ENCODE data around the gene PHLDB3. TPM values are rescaled to one million over a fixed set of nuclear protein-coding genes. Genes with fewer than 3 reads are reported as not detected.
A peak's percentile ranks its signal among the peaks of the same experiment; 100 is the strongest.

The PHLDB3 gene
- total RNA-seq, 2 experiments from 2014 or later, result 12.9 to 14.9 TPM

- intact Hi-C loops (cut with micrococcal nuclease), result no loop called here
- Mint-ChIP-seq H3K27ac (no peak overlapping the region), H3K36me3 (ENCODE audit: low read depth) (peaks cover 55% of the 10 kb centered on the region), H3K9me3 (peaks cover 11% of the 10 kb centered on the region), H3K4me1 (ENCODE audit: low read depth) (no peaks in the 10 kb centered on the region), H3K4me3 (no peak overlapping the region), H3K27me3 (ENCODE audit: low read depth) (no peaks in the 10 kb centered on the region)
- CTCF ChIA-PET, result interaction anchor here (2.2 kb wide), 1 partner anchor 13 kb away, joined by 8 read pairs; no protein-coding TSS in a partner anchor
- no peak for DNase-seq
Measured at GRCh38 chr19:43541920-43542650, 37.5 kb upstream of the PHLDB3 start.

GRCh38 chr19:43540381-43540780, 35.8 kb upstream of the PHLDB3 start:
- DNase-seq, result no peak
- H3K9me3 Mint-ChIP-seq, result peaks cover 11% of the 10 kb centered on the region
- intact Hi-C loops (cut with micrococcal nuclease), result no loop called here
- no peak overlapping the region for H3K27ac Mint-ChIP-seq
- H3K4me3 Mint-ChIP-seq, result no peak overlapping the region
- H3K4me1 Mint-ChIP-seq (ENCODE audit: low read depth), result peaks cover under 1% of the 10 kb centered on the region
- CTCF ChIA-PET, result interaction anchor here (1.6 kb wide), 1 partner anchor 15 kb away, joined by 3 read pairs; no protein-coding TSS in a partner anchor
- H3K27me3 Mint-ChIP-seq (ENCODE audit: low read depth), result no peaks in the 10 kb centered on the region
- H3K36me3 Mint-ChIP-seq (ENCODE audit: low read depth), result peaks cover 55% of the 10 kb centered on the region

DNA sequence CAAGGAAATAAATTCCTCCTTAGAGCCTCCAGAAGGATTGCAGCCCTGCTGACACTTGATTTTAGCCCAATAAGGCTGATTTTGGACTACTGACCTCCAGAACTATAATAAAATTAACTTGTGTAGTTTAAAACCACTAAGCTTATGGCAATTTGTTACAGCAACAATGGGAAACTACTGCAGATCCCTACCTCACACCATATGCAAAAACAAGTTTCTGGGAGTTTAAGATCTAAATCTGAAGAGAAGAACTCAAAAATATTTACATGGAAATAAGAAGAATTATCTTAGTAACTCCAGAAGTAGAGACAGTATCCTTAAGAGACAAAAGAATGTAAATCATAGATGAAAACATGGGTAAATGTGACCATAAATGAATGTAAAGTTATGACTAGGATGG, 34.4 kb upstream of the PHLDB3 start:
- intact Hi-C loops (cut with micrococcal nuclease), result no loop called here
- CTCF ChIA-PET, result interaction anchor here (1.6 kb wide), 1 partner anchor 16 kb away, joined by 3 read pairs; no protein-coding TSS in a partner anchor

GRCh38 chr19:43534816-43535761, 30.5 kb upstream of the PHLDB3 start:
- intact Hi-C loops (cut with micrococcal nuclease), result loop anchor here (1.0 kb wide), 1 partner anchor 219 kb away; the partner anchor contains the start of gene SMG9
- peak; percentile 28 for DNase-seq
- no peak overlapping the region for H3K4me3 Mint-ChIP-seq

More for the DNA sequence above, 34.4 kb upstream of the PHLDB3 start:
- Mint-ChIP-seq H3K9me3 (peaks cover 11% of the 10 kb centered on the region), H3K4me1 (ENCODE audit: low read depth) (peaks cover 6% of the 10 kb centered on the region), H3K36me3 (ENCODE audit: low read depth) (peaks cover 50% of the 10 kb centered on the region), H3K27me3 (ENCODE audit: low read depth) (no peaks in the 10 kb centered on the region), H3K27ac (peak overlapping the region; percentile 0), H3K4me3 (no peak overlapping the region)
- DNase-seq, result no peak

DNA sequence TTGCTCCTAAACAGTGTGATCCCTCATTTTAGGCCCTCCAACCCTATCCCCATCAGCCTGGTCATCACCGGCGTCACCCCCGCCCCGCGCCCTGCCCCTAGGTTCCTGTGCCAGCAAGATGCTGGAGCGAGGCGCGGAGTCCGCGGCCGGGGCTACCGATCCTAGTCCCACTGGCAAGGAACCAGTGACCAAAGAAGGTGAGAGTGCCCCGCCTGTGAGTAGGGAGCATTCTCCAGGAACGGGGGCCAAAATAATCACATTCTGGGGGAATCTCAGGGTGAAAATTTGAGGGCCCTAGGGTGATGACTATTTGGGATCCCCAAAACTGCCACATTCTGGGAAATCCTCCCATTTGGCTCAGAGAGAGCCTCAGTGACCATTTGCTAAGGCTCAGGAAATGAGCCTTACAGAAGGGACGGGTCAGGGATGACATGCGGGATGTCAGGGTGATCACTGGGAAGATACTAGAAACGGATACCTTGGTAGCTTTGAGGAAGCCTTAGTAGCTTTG, 29.8 kb upstream of the PHLDB3 start:
- Mint-ChIP-seq H3K36me3 (ENCODE audit: low read depth) (peaks cover 20% of the 10 kb centered on the region), H3K9me3 (peaks cover 10% of the 10 kb centered on the region), H3K27ac (peak overlapping the region; percentile 87), H3K4me1 (ENCODE audit: low read depth) (peaks cover 15% of the 10 kb centered on the region), H3K4me3 (peak overlapping the region; percentile 80), H3K27me3 (ENCODE audit: low read depth) (no peaks in the 10 kb centered on the region)
- CTCF ChIA-PET, result interaction anchor here (0.6 to 4.0 kb wide), 6 partner anchors 9 to 232 kb away, joined by 3 to 28 read pairs (median 10); partner anchors contain the start of genes IRGQ and ZNF576
- intact Hi-C loops (cut with micrococcal nuclease), result loop anchor here (1.0 kb wide), 1 partner anchor 220 kb away; the partner anchor contains the start of gene SMG9
- DNase-seq, result no peak

More at GRCh38 chr19:43534816-43535761, 30.5 kb upstream of the PHLDB3 start:
- Mint-ChIP-seq H3K27me3 (ENCODE audit: low read depth) (no peaks in the 10 kb centered on the region), H3K4me1 (ENCODE audit: low read depth) (peaks cover 15% of the 10 kb centered on the region), H3K36me3 (ENCODE audit: low read depth) (peaks cover 26% of the 10 kb centered on the region), H3K9me3 (peaks cover 11% of the 10 kb centered on the region), H3K27ac (peak overlapping the region; percentile 74)
- CTCF ChIA-PET, result interaction anchor here (0.5 to 4.0 kb wide), 6 partner anchors 10 to 130 kb away, joined by 3 to 28 read pairs (median 4); partner anchors contain the start of genes IRGQ and ZNF576

GRCh38 chr19:43533546-43534304, 29.2 kb upstream of the PHLDB3 start:
- Mint-ChIP-seq H3K36me3 (ENCODE audit: low read depth) (peaks cover 15% of the 10 kb centered on the region), H3K9me3 (peaks cover 5% of the 10 kb centered on the region), H3K4me1 (ENCODE audit: low read depth) (peaks cover 15% of the 10 kb centered on the region), H3K4me3 (peak overlapping the region; percentile 80), H3K27me3 (ENCODE audit: low read depth) (no peaks in the 10 kb centered on the region), H3K27ac (peak overlapping the region; percentile 87)
- intact Hi-C loops (cut with micrococcal nuclease), result loop anchor here (1.0 to 2.0 kb wide), 9 partner anchors 8 to 231 kb away; partner anchors contain the start of genes IRGQ, PHLDB3, PINLYP and SMG9
- CTCF ChIA-PET, result interaction anchor here (0.6 to 3.2 kb wide), 4 partner anchors 14 to 233 kb away, joined by 3 to 14 read pairs (median 4); no protein-coding TSS in a partner anchor
- peak; percentile 100 for DNase-seq

DNA sequence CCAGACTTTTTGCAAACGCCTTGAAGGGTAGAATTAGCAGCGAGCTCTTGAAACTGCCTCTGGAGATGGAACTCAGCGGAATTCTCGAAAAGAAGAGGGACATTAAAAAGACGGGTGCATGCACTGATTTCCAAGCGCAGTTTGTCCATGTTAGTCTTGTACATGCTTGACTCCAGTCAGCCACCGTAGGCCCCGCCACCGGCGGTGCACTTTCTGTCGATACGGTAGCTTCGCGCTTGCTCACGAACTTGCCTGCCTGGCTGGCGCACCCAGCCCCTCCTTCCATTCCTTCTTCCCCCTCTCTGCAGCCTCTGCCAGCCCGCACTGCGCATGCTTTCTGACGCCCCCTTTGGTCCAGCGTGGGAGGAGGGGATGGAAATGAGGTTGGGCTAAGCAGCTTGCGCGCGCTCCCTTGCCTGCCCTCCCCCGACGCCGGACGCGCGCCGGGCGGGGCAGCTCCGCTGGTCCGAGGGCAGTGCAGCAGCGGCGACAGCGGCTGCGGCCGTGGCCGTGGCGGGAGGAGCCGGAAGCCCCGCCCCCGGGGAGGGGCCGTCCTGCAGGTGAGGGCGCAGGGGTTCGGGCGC, 28.5 kb upstream of the PHLDB3 start, which contains the start of gene ZNF575:
TSS of gene ZNF575 (plus strand) at position 227 of the 584 bp plus-strand sequence. CDS start 1,235 bp downstream, outside the sequence.
- CTCF ChIA-PET, result interaction anchor here (0.9 to 3.2 kb wide), 4 partner anchors 13 to 100 kb away, joined by 3 to 14 read pairs (median 4); no protein-coding TSS in a partner anchor
- DNase-seq, result peak; percentile 92
- intact Hi-C loops (cut with micrococcal nuclease), result loop anchor here (1.0 to 2.0 kb wide), 8 partner anchors 8 to 232 kb away; partner anchors contain the start of genes IRGQ, PHLDB3, PINLYP and XRCC1
- no peaks in the 10 kb centered on the region for H3K27me3 Mint-ChIP-seq (ENCODE audit: low read depth)
- peaks cover 9% of the 10 kb centered on the region for H3K36me3 Mint-ChIP-seq (ENCODE audit: low read depth)
- H3K9me3 Mint-ChIP-seq, result no peaks in the 10 kb centered on the region
- H3K4me1 Mint-ChIP-seq (ENCODE audit: low read depth), result peaks cover 19% of the 10 kb centered on the region
- peak within 1 kb of the TSS; percentile 80 for H3K4me3 Mint-ChIP-seq
- peak within 1 kb of the TSS; percentile 88 for H3K27ac Mint-ChIP-seq

- H3K27ac Mint-ChIP-seq, result peak overlapping the region; percentile 88
- peaks cover 8% of the 10 kb centered on the region for H3K36me3 Mint-ChIP-seq (ENCODE audit: low read depth)
- H3K9me3 Mint-ChIP-seq, result no peaks in the 10 kb centered on the region
- intact Hi-C loops (cut with micrococcal nuclease), result loop anchor here (2.0 kb wide), 1 partner anchor 232 kb away; no protein-coding TSS in a partner anchor
- no peak for DNase-seq
- H3K27me3 Mint-ChIP-seq (ENCODE audit: low read depth), result no peaks in the 10 kb centered on the region
- peak overlapping the region; percentile 80 for H3K4me3 Mint-ChIP-seq
- CTCF ChIA-PET, result interaction anchor here (1.4 to 3.2 kb wide), 4 partner anchors 12 to 62 kb away, joined by 3 to 14 read pairs (median 3); no protein-coding TSS in a partner anchor
- peaks cover 23% of the 10 kb centered on the region for H3K4me1 Mint-ChIP-seq (ENCODE audit: low read depth)
Measured at GRCh38 chr19:43532571-43532961, 28.0 kb upstream of the PHLDB3 start.

GRCh38 chr19:43527860-43528622, 23.5 kb upstream of the PHLDB3 start:
- Mint-ChIP-seq H3K27me3 (ENCODE audit: low read depth) (no peaks in the 10 kb centered on the region), H3K27ac (peak overlapping the region; percentile 96), H3K4me1 (ENCODE audit: low read depth) (peaks cover 27% of the 10 kb centered on the region), H3K9me3 (no peaks in the 10 kb centered on the region), H3K4me3 (peak overlapping the region; percentile 53), H3K36me3 (ENCODE audit: low read depth) (peaks cover 3% of the 10 kb centered on the region)
- intact Hi-C loops (cut with micrococcal nuclease), result loop anchor here (2.0 to 5.0 kb wide), 2 partner anchors 23 to 254 kb away; partner anchors contain the start of genes KCNN4 and PHLDB3
- CTCF ChIA-PET, result interaction anchor here (0.6 to 6.1 kb wide), 9 partner anchors 8 to 207 kb away, joined by 3 to 49 read pairs (median 7); no protein-coding TSS in a partner anchor
- peak; percentile 48 for DNase-seq

Measured in activated naive CD4-positive, alpha-beta T cell treated with anti-CD3 and anti-CD28 coated beads for 36 hours (primary cell).